Ishikawa (cell line): ENCODE measurements around the gene DENND4B.

ENCODE experiments used
- EGR1 ChIP-seq: IDR thresholded peaks from 2 replicates; pipeline ENCODE4 v1.6.1; 2012
- NFIC ChIP-seq: IDR thresholded peaks from 2 replicates; pipeline ENCODE4 v1.6.1; 2012
- TCF12 ChIP-seq: IDR thresholded peaks from 2 replicates; pipeline ENCODE4 v1.6.1; 2012; ENCODE audit warnings: low read depth

DNA sequence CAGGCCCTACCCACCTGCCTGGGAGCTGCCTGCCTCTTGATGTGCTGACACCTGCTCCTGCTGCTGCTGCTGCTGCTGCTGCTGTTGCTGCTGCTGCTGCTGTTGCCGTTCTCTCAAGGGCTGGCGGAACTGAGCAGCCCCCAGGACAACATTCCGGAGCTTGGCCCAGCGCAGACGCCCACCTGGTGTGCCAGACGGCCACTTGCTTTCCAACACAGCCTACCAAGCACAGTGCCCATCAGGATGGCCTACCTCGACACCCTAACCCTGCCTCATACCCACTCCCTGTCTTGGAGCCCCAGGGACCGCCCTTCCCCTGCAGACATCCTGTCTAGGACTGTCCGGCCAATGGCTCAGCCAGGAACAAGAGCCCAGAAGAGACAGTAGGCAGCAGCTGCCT, 11.8 kb downstream of the DENND4B start:
- TF ChIP-seq EGR1 (no peak), NFIC (no peak), TCF12 (no peak)
